ENCODE data around the gene VEZT.

VEZT gene

DNA sequence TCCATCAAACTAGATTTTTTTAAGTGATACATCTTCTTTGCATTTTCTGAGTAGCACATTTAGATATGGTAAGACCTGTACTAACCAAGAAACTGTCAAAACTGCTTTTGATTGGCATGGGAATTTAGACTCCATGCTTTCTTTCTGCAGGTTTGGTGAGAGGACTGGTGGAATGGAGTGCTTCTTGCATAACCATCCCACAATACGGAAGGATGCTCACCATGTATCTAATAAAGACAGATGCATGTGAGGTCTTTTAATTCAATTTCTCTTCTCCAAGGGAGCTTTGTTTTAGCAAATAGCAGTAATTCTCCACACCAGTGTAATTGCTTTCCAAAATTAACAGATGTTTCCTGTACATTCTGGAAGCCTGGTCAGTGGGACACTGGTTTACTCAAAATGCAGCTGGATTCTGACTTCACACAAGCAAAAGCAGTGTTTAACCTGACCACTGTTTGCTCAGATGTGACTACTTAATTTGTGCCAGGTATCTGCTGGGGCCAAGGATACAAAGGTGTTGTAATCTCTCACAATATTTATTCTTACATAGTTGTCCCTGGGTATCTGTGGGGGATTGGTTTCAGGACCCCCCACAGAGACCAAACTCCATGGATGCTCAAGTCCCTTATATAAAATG is 26.4 kb upstream of the VEZT start:
- TF ChIP-seq CREB1 (IDR thresholded peaks at IDR 0.05; ENCODE audit: low read depth) (no peak), RAD21 (IDR thresholded peaks at IDR 0.05; ENCODE audit: low read depth) (no peak), FOXM1 (IDR thresholded peaks at IDR 0.05; ENCODE audit: borderline replicate concordance, low read depth) (no peak), TCF12 (IDR thresholded peaks at IDR 0.05; ENCODE audit: low read depth) (no peak), ZBTB7A (IDR thresholded peaks at IDR 0.05; ENCODE audit: low read depth) (no peak), TEAD4 (IDR thresholded peaks at IDR 0.05) (no peak), CEBPB (IDR thresholded peaks at IDR 0.05) (no peak), EP300 (IDR thresholded peaks at IDR 0.05; ENCODE audit: borderline replicate concordance) (no peak), YY1 (IDR thresholded peaks at IDR 0.05; ENCODE audit: low read depth) (no peak), EGR1 (IDR thresholded peaks at IDR 0.05) (no peak), NFIC (IDR thresholded peaks at IDR 0.05) (no peak), TAF1 (IDR thresholded peaks at IDR 0.05; ENCODE audit: low read depth) (no peak)
- TF ChIP-seq, protein P1, sequence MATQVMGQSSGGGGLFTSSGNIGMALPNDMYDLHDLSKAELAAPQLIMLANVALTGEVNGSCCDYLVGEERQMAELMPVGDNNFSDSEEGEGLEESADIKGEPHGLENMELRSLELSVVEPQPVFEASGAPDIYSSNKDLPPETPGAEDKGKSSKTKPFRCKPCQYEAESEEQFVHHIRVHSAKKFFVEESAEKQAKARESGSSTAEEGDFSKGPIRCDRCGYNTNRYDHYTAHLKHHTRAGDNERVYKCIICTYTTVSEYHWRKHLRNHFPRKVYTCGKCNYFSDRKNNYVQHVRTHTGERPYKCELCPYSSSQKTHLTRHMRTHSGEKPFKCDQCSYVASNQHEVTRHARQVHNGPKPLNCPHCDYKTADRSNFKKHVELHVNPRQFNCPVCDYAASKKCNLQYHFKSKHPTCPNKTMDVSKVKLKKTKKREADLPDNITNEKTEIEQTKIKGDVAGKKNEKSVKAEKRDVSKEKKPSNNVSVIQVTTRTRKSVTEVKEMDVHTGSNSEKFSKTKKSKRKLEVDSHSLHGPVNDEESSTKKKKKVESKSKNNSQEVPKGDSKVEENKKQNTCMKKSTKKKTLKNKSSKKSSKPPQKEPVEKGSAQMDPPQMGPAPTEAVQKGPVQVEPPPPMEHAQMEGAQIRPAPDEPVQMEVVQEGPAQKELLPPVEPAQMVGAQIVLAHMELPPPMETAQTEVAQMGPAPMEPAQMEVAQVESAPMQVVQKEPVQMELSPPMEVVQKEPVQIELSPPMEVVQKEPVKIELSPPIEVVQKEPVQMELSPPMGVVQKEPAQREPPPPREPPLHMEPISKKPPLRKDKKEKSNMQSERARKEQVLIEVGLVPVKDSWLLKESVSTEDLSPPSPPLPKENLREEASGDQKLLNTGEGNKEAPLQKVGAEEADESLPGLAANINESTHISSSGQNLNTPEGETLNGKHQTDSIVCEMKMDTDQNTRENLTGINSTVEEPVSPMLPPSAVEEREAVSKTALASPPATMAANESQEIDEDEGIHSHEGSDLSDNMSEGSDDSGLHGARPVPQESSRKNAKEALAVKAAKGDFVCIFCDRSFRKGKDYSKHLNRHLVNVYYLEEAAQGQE (IDR thresholded peaks at IDR 0.05; ENCODE audit: low read depth): no peak
- TF ChIP-seq, protein P2, sequence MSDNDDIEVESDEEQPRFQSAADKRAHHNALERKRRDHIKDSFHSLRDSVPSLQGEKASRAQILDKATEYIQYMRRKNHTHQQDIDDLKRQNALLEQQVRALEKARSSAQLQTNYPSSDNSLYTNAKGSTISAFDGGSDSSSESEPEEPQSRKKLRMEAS (IDR thresholded peaks at IDR 0.05): no peak
- TF ChIP-seq, protein P3, sequence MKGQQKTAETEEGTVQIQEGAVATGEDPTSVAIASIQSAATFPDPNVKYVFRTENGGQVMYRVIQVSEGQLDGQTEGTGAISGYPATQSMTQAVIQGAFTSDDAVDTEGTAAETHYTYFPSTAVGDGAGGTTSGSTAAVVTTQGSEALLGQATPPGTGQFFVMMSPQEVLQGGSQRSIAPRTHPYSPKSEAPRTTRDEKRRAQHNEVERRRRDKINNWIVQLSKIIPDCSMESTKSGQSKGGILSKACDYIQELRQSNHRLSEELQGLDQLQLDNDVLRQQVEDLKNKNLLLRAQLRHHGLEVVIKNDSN (IDR thresholded peaks at IDR 0.05): no peak

DNA sequence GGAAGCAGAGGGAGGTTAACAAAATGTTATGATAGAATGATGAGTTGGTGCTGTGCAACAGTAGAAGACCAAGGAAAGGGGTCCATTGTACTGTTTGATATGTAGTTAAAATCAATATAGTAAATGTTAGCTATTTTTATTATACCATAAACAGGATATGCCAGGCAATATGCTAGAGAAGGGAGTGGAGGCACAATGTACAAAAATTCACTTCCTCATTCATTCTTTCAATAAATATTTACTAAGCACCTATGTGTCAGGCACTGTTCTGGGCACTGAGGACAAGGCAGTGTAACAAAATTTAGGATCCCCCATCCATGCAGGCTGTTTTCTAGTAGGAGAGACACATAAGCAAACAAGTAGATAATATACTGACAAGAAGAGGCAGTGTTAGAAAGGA is 25.3 kb upstream of the VEZT start:
- TF ChIP-seq EGR1 (IDR thresholded peaks at IDR 0.05): no peak
- no peak for TF ChIP-seq EP300 (IDR thresholded peaks at IDR 0.05; ENCODE audit: borderline replicate concordance)
- no peak for TF ChIP-seq ZBTB7A (IDR thresholded peaks at IDR 0.05; ENCODE audit: low read depth)
- TF ChIP-seq RAD21 (IDR thresholded peaks at IDR 0.05; ENCODE audit: low read depth): no peak
- TF ChIP-seq, protein P1 (IDR thresholded peaks at IDR 0.05; ENCODE audit: low read depth): no peak
- TF ChIP-seq, protein P3 (IDR thresholded peaks at IDR 0.05): no peak
- no peak for TF ChIP-seq YY1 (IDR thresholded peaks at IDR 0.05; ENCODE audit: low read depth)
- TF ChIP-seq, protein P2 (IDR thresholded peaks at IDR 0.05): no peak
- TF ChIP-seq TAF1 (IDR thresholded peaks at IDR 0.05; ENCODE audit: low read depth): no peak
- TF ChIP-seq CREB1 (IDR thresholded peaks at IDR 0.05; ENCODE audit: low read depth): no peak
- TF ChIP-seq CEBPB (IDR thresholded peaks at IDR 0.05): no peak
- no peak for TF ChIP-seq TEAD4 (IDR thresholded peaks at IDR 0.05)
- TF ChIP-seq TCF12 (IDR thresholded peaks at IDR 0.05; ENCODE audit: low read depth): no peak
- no peak for TF ChIP-seq NFIC (IDR thresholded peaks at IDR 0.05)
- no peak for TF ChIP-seq FOXM1 (IDR thresholded peaks at IDR 0.05; ENCODE audit: borderline replicate concordance, low read depth)

- TF ChIP-seq CEBPB (IDR thresholded peaks at IDR 0.05): no peak
- TF ChIP-seq ZBTB7A (IDR thresholded peaks at IDR 0.05; ENCODE audit: low read depth): no peak
Observed at GRCh38 chr12:95193139-95193538, 24.5 kb upstream of the VEZT start.

DNA sequence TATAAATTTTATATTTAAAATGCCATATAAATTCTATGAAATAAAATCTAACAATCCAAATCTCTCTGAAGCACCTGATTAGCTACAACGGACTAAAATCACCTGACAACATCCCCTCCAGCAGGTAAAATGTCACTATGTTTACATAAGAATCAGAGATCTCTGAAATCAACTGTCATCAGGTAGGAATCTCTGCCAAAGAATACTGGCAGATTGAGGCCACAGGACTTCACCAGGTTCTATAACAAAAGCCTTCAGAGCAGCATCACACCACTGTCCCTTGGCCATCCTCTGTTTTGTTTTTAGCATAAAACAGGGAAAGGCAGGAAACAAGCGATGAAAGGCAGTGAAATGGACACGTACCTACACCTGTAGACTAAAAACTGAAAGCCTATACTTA is 22.5 kb upstream of the VEZT start:
- TF ChIP-seq YY1 (IDR thresholded peaks at IDR 0.05; ENCODE audit: low read depth) (no peak), TAF1 (IDR thresholded peaks at IDR 0.05; ENCODE audit: low read depth) (no peak), ZBTB7A (IDR thresholded peaks at IDR 0.05; ENCODE audit: low read depth) (no peak), TEAD4 (IDR thresholded peaks at IDR 0.05) (no peak), TCF12 (IDR thresholded peaks at IDR 0.05; ENCODE audit: low read depth) (no peak), EP300 (IDR thresholded peaks at IDR 0.05; ENCODE audit: borderline replicate concordance) (no peak), FOXM1 (IDR thresholded peaks at IDR 0.05; ENCODE audit: borderline replicate concordance, low read depth) (no peak)
- TF ChIP-seq, protein P1 (IDR thresholded peaks at IDR 0.05; ENCODE audit: low read depth): no peak
- TF ChIP-seq, protein P2 (IDR thresholded peaks at IDR 0.05): no peak
- TF ChIP-seq, protein P3 (IDR thresholded peaks at IDR 0.05): no peak

Data from Ishikawa (cell line).